ENCODE measurements around the gene PACRG.

The PACRG gene

DNA sequence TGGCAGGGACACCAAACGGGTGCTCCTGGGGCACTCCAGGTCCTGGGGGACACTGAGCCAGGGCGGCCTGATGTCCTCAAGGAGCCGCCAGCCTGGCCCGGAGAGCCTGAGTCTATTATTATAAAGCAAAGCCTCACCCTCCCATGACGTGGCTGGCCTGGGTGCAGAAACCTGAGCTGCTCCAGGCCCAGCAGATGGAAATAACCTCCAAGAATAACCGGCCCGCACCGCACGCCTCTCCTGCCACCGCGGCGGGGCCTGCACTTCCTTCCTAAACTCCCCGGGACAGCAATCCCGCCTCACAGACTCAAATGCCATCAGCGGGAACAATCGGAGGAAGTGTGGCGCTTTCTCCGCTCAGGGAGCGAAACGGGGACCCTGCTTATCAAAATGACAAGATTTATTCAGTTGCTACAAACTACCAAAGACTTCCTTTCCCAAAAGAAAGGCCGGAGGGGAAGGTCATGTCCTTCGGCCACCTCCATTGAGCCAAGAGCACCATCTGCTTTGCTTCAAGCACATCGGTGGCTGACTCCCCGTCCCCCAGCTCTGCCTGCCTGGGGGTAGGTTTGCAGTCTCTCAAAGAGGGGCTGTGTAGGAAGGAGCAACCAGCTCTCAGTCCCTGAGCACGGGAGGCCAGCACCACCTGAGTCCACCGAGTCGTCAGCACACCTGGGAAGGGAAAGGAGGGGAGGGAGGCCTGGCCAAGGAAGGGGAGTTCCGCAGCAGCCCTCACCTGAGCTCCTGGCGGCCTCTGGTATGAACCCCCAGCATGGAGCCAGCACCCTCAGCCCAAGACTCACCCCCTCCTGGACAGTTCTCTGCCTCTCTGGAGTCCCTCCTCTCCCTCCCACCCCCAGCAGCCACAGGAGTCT is 608.1 kb downstream of the PACRG start:
- ATAC-seq: no peak
- TF ChIP-seq TOX (CRISPR knock-in tag; IDR thresholded peaks at IDR 0.05; ENCODE audit: borderline replicate concordance) (no peak), SNAI2 (CRISPR knock-in tag; IDR thresholded peaks at IDR 0.05) (no peak), ZNF565 (CRISPR knock-in tag; conservative IDR thresholded peaks at IDR 0.05; ENCODE audit: low read depth) (no peak), ZNF70 (CRISPR knock-in tag; IDR thresholded peaks at IDR 0.05) (no peak), TSHZ2 (CRISPR knock-in tag; IDR thresholded peaks at IDR 0.05) (no peak), ZFP30 (CRISPR knock-in tag; IDR thresholded peaks at IDR 0.05) (no peak), ARNTL (CRISPR knock-in tag; IDR thresholded peaks at IDR 0.05; ENCODE audit: borderline replicate concordance, low read depth) (no peak), PATZ1 (CRISPR knock-in tag; IDR thresholded peaks at IDR 0.05; ENCODE audit: borderline replicate concordance) (no peak), CSDC2 (CRISPR knock-in tag; IDR thresholded peaks at IDR 0.05) (no peak)
- TF ChIP-seq, protein P1, sequence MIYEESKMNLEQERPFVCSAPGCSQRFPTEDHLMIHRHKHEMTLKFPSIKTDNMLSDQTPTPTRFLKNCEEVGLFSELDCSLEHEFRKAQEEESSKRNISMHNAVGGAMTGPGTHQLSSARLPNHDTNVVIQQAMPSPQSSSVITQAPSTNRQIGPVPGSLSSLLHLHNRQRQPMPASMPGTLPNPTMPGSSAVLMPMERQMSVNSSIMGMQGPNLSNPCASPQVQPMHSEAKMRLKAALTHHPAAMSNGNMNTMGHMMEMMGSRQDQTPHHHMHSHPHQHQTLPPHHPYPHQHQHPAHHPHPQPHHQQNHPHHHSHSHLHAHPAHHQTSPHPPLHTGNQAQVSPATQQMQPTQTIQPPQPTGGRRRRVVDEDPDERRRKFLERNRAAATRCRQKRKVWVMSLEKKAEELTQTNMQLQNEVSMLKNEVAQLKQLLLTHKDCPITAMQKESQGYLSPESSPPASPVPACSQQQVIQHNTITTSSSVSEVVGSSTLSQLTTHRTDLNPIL (CRISPR knock-in tag; IDR thresholded peaks at IDR 0.05; ENCODE audit: low read depth): no peak

DNA sequence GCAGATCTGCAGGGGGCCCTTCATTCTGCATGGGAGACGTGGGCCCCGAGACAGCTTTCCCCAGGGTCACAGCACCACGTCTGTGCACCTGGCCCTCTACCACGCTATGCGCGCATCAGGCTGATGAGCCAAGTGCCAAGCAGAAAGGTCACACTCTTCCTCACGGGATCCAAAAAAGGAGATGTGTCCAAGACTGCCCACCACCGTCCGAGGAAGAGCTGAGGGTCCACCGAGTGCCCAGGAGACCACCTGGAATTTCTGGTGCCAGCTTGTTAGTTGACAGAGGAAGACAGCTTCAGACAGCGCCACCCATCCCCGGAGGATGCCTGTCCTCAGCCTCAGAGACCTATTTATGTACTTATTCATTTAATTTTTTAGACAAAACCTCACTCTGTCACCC is 609.2 kb downstream of the PACRG start:
- no peak for TF ChIP-seq CSDC2 (CRISPR knock-in tag; IDR thresholded peaks at IDR 0.05)
- no peak for TF ChIP-seq TSHZ2 (CRISPR knock-in tag; IDR thresholded peaks at IDR 0.05)
- TF ChIP-seq SNAI2 (CRISPR knock-in tag; IDR thresholded peaks at IDR 0.05): no peak
- TF ChIP-seq OSR1 (CRISPR knock-in tag; IDR thresholded peaks at IDR 0.05): no peak
- no peak for TF ChIP-seq PPARA (CRISPR knock-in tag; IDR thresholded peaks at IDR 0.05; ENCODE audit: borderline replicate concordance)
- no peak for TF ChIP-seq BACH2 (CRISPR knock-in tag; IDR thresholded peaks at IDR 0.05; ENCODE audit: borderline replicate concordance)
- TF ChIP-seq TCF4 (CRISPR knock-in tag; IDR thresholded peaks at IDR 0.05; ENCODE audit: borderline replicate concordance): no peak
- no peak for TF ChIP-seq CSRNP3 (CRISPR knock-in tag; IDR thresholded peaks at IDR 0.05)
- TF ChIP-seq ISL1 (CRISPR knock-in tag; IDR thresholded peaks at IDR 0.05): no peak
- no peak for TF ChIP-seq ZNF565 (CRISPR knock-in tag; conservative IDR thresholded peaks at IDR 0.05; ENCODE audit: low read depth)
- no peak for ATAC-seq

- no peak for ATAC-seq
- TF ChIP-seq TSHZ2 (CRISPR knock-in tag; IDR thresholded peaks at IDR 0.05) (no peak), ZFP30 (CRISPR knock-in tag; IDR thresholded peaks at IDR 0.05) (no peak), ZNF70 (CRISPR knock-in tag; IDR thresholded peaks at IDR 0.05) (no peak), ZNF8 (CRISPR knock-in tag; IDR thresholded peaks at IDR 0.05) (no peak), CSRNP3 (CRISPR knock-in tag; IDR thresholded peaks at IDR 0.05) (no peak), CSDC2 (CRISPR knock-in tag; IDR thresholded peaks at IDR 0.05) (no peak), GLIS3 (CRISPR knock-in tag; IDR thresholded peaks at IDR 0.05) (no peak)
- TF ChIP-seq, protein P2, sequence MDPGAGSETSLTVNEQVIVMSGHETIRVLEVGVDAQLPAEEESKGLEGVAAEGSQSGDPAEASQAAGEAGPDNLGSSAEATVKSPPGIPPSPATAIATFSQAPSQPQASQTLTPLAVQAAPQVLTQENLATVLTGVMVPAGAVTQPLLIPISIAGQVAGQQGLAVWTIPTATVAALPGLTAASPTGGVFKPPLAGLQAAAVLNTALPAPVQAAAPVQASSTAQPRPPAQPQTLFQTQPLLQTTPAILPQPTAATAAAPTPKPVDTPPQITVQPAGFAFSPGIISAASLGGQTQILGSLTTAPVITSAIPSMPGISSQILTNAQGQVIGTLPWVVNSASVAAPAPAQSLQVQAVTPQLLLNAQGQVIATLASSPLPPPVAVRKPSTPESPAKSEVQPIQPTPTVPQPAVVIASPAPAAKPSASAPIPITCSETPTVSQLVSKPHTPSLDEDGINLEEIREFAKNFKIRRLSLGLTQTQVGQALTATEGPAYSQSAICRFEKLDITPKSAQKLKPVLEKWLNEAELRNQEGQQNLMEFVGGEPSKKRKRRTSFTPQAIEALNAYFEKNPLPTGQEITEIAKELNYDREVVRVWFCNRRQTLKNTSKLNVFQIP (CRISPR knock-in tag; IDR thresholded peaks at IDR 0.05; ENCODE audit: borderline replicate concordance, low read depth): no peak
Measured at GRCh38 chr6:163337958-163338357, 610.2 kb downstream of the PACRG start.
